ENCODE measurements around the gene BOK. TPM values are rescaled to one million over a fixed set of nuclear protein-coding genes. Genes with fewer than 3 reads are reported as not detected.

Gene BOK
- total RNA-seq, 1 donor from 2014 or later, result 35.4 TPM

DNA sequence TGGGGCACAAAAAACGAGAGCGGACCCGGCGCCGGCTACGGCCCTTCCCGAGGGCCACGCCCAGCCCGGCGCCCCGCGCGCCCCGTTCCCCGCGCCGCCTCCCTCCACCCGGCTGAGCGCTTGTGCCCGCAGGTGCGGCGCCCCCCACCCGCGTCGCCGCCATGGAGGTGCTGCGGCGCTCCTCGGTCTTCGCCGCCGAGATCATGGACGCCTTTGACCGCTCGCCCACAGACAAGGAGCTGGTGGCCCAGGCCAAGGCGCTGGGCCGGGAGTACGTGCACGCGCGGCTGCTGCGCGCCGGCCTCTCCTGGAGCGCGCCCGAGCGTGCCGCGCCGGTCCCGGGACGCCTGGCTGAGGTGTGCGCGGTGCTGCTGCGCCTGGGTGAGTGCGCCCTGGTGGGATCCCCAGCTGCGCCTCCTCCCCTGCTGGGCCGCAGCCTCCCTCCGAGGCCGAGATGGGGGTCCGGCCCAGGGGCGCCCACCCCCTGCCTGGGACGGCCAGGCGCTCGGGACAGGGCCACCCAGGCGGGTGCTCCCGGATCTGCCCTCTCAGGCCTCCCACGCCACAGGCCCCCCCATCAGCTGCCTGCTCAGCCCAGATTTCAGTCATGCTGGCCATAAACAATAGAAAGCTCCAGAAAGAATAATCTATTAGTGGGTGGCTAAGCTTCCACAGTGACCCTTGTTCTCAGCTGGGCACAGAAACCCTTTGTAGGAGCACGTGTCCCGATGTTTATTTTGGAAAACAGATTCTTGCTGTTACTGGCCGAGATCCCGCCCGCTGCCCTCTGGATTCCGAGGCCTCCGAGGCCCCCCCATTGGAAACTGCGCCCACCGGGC is 997 bp downstream of the BOK start:
- Histone ChIP-seq H3K4me1 (peaks cover 8 to 16% of the 10 kb centered on the region in 2 donors), H3K27ac (peak overlapping the region in 1 of 2 donors; percentile 64), H3K36me3 (peaks cover 3 to 4% of the 10 kb centered on the region in 2 donors), H3K4me3 (peak overlapping the region; percentile 62 to 82), H3K27me3 (no peaks in the 10 kb centered on the region), H3K9me3 (peaks cover 10 to 19% of the 10 kb centered on the region in 2 donors)
- no peak for DNase-seq (ENCODE audit: low spot score in 2 of 2)
- intact Hi-C loops (cut with DNase I), result loop anchor here (2.0 kb wide), 1 partner anchor 51 kb away; the partner anchor contains the start of gene STK25
- TF ChIP-seq, protein P1, sequence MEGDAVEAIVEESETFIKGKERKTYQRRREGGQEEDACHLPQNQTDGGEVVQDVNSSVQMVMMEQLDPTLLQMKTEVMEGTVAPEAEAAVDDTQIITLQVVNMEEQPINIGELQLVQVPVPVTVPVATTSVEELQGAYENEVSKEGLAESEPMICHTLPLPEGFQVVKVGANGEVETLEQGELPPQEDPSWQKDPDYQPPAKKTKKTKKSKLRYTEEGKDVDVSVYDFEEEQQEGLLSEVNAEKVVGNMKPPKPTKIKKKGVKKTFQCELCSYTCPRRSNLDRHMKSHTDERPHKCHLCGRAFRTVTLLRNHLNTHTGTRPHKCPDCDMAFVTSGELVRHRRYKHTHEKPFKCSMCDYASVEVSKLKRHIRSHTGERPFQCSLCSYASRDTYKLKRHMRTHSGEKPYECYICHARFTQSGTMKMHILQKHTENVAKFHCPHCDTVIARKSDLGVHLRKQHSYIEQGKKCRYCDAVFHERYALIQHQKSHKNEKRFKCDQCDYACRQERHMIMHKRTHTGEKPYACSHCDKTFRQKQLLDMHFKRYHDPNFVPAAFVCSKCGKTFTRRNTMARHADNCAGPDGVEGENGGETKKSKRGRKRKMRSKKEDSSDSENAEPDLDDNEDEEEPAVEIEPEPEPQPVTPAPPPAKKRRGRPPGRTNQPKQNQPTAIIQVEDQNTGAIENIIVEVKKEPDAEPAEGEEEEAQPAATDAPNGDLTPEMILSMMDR (IDR thresholded peaks at IDR 0.05), result no peak

DNA sequence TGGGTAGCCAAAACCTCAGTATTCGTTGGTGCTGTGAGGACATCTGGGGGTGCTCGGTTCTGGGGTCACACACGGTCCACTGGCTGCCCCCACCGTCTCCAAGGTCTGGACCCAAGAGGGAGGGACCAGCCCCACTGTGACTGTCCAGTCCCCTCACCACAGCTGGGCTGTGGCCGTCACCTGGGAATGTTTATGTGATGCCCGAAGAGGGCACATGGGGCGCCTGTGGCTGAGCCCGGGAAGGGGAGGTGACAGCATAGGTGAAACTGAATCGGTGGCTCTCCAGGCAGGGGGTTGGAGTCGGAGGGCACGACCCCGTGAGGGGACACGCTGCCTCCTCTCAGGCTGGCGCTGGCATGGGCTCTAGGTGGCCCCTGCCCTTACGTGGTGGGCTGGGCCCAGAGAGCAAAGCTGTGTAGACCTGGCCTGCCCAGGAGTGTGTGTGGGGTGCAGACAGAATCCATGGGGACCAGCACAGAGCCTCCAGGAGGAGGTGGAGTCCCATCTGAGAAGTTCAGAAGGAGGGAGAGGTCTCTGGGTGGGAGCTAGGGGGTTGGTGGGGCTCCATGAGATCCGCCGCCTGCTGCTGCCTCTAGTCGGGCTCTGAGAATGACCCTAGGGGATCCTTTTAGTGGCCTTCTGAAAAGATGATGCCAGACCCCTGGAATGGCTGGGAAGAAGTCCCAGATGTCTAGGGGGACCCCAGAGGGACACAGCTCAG is 1.8 kb downstream of the BOK start:
- H3K4me1 ChIP-seq, result peaks cover 8 to 16% of the 10 kb centered on the region in 2 donors
- intact Hi-C loops (cut with DNase I), result no loop called here
- TF ChIP-seq, protein P1 (IDR thresholded peaks at IDR 0.05), result no peak

DNA sequence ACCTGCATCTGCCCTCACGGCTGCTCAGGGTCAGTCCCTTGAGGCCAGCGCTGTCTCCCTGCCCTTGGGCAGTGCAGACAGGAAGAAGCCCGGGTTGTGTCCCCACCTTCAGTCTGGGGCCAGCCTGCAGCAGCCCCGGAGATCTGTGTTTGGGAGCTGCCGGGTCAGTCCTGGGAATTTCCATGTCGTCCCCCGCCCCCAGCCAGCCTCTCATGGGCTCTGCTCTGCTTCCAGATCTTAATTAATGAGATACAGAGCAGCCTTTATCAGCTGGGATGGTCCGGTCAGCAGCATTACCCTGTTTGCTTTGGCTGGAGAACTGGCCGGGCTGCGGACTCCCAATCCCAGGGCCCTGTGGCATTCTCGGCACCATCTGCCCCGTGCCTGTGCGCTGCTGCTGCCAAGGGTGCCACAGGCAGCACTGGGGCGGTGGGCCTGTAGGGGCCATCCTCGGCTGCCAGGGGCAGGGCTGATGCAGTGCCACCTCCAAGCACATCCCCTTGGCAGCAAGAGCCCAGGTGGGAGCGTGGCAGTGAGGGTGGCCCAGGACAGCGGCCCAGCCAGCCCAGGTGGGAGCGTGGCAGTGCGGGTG is 2.4 kb downstream of the BOK start:
- H3K9me3 ChIP-seq, result peaks cover 10 to 17% of the 10 kb centered on the region in 2 donors
- peaks cover 3 to 4% of the 10 kb centered on the region in 2 donors for H3K36me3 ChIP-seq
- TF ChIP-seq, protein P1 (IDR thresholded peaks at IDR 0.05), result no peak
- no peak for DNase-seq (ENCODE audit: low spot score in 2 of 2)
- H3K27ac ChIP-seq, result peak overlapping the region in 1 of 2 donors; percentile 64
- no peaks in the 10 kb centered on the region for H3K27me3 ChIP-seq
- H3K4me3 ChIP-seq, result peak overlapping the region in 1 of 2 donors; percentile 82
- intact Hi-C loops (cut with DNase I), result no loop called here
- peaks cover 8 to 16% of the 10 kb centered on the region in 2 donors for H3K4me1 ChIP-seq

More for the DNA sequence above, 1.8 kb downstream of the BOK start:
- DNase-seq (ENCODE audit: low spot score in 2 of 2), result no peak
- H3K9me3 ChIP-seq, result peaks cover 10 to 19% of the 10 kb centered on the region in 2 donors
- peak overlapping the region; percentile 62 to 82 for H3K4me3 ChIP-seq
- no peaks in the 10 kb centered on the region for H3K27me3 ChIP-seq
- H3K27ac ChIP-seq, result peak overlapping the region in 1 of 2 donors; percentile 64
- peaks cover 3 to 4% of the 10 kb centered on the region in 2 donors for H3K36me3 ChIP-seq

DNA sequence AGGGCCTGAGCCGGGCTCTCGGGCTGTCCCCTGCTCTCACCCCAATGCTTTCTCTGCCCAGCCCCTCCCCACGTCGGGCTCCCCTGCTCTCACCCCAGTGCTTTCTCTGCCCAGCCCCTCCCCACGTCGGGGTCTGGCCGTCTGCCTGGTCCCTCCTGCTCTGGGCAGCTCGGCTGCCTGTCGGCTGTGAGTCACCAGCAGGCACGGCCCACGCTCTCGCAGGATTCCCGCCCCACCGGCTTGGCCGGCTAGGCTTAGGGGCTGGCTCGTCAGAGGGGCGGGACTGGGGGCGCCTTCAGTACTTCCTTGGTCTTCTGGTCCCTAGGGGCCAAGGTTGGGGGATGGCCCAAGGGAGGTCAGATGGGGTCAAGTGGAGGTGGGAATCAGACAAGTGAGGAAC is 3.3 kb downstream of the BOK start:
- Histone ChIP-seq H3K4me3 (no peak overlapping the region), H3K27ac (no peak overlapping the region), H3K4me1 (peaks cover 8 to 16% of the 10 kb centered on the region in 2 donors)

More for the DNA sequence above, 3.3 kb downstream of the BOK start:
- H3K9me3 ChIP-seq, result peaks cover 3 to 8% of the 10 kb centered on the region in 2 donors
- H3K27me3 ChIP-seq, result no peaks in the 10 kb centered on the region
- intact Hi-C loops (cut with DNase I), result no loop called here
- peak; percentile 27 to 83 for DNase-seq (ENCODE audit: low spot score in 2 of 2)
- TF ChIP-seq, protein P1 (IDR thresholded peaks at IDR 0.05), result no peak
- peaks cover 3 to 4% of the 10 kb centered on the region in 2 donors for H3K36me3 ChIP-seq
